ENCODE measurements around the gene GLS2. TPM values are rescaled to one million over a fixed set of nuclear protein-coding genes. Genes with fewer than 3 reads are reported as not detected.

The GLS2 gene
- total RNA-seq, 1 experiment from 2014 or later, result 1.9 TPM

GRCh38 chr12:56474389-56474788 is 13.6 kb downstream of the GLS2 start:
- Mint-ChIP-seq H3K4me3 (ENCODE audit: low read depth, unreplicated experiment) (no peak overlapping the region), H3K4me1 (ENCODE audit: low read depth, unreplicated experiment) (peaks cover 8% of the 10 kb centered on the region), H3K9me3 (ENCODE audit: low read depth, unreplicated experiment) (no peaks in the 10 kb centered on the region), H3K27ac (ENCODE audit: unreplicated experiment) (no peak overlapping the region), H3K36me3 (ENCODE audit: insufficient read depth, unreplicated experiment) (peaks cover 11% of the 10 kb centered on the region), H3K27me3 (ENCODE audit: unreplicated experiment) (no peaks in the 10 kb centered on the region)
- intact Hi-C loops (cut with micrococcal nuclease; ENCODE audit: unreplicated experiment), result no loop called here
- no peak for TF ChIP-seq CTCF (IDR thresholded peaks at IDR 0.05; ENCODE audit: unreplicated experiment)
- DNase-seq, result no peak
- CTCF ChIA-PET, result interaction anchor here (0.7 kb wide), 1 partner anchor 13 kb away, joined by 9 read pairs; no protein-coding TSS in a partner anchor
- BruUV-seq (replicated peaks), result no TSS peak

GRCh38 chr12:56469007-56469930 is 18.7 kb downstream of the GLS2 start:
- DNase-seq, result no peak
- intact Hi-C loops (cut with micrococcal nuclease; ENCODE audit: unreplicated experiment), result loop anchor here (10.0 kb wide), 2 partner anchors 104 to 344 kb away; partner anchors contain the start of genes APOF, ESYT1 and STAT2
- peaks cover 9% of the 10 kb centered on the region for H3K4me1 Mint-ChIP-seq (ENCODE audit: low read depth, unreplicated experiment)
- no peaks in the 10 kb centered on the region for H3K9me3 Mint-ChIP-seq (ENCODE audit: low read depth, unreplicated experiment)
- CTCF ChIA-PET, result interaction anchor here (1.0 kb wide), 1 partner anchor 14 kb away, joined by 3 read pairs; no protein-coding TSS in a partner anchor
- no peak for TF ChIP-seq CTCF (IDR thresholded peaks at IDR 0.05; ENCODE audit: unreplicated experiment)
- H3K4me3 Mint-ChIP-seq (ENCODE audit: low read depth, unreplicated experiment), result peak overlapping the region; percentile 89
- peaks cover 19% of the 10 kb centered on the region for H3K36me3 Mint-ChIP-seq (ENCODE audit: insufficient read depth, unreplicated experiment)
- H3K27me3 Mint-ChIP-seq (ENCODE audit: unreplicated experiment), result no peaks in the 10 kb centered on the region
- peak overlapping the region; percentile 96 for H3K27ac Mint-ChIP-seq (ENCODE audit: unreplicated experiment)
- BruUV-seq (replicated peaks), result no TSS peak

- peak within 1 kb of the TSS; percentile 89 for H3K4me3 Mint-ChIP-seq (ENCODE audit: low read depth, unreplicated experiment)
- H3K36me3 Mint-ChIP-seq (ENCODE audit: insufficient read depth, unreplicated experiment), result peaks cover 18% of the 10 kb centered on the region
- H3K4me1 Mint-ChIP-seq (ENCODE audit: low read depth, unreplicated experiment), result peaks cover 9% of the 10 kb centered on the region
- CTCF ChIA-PET, result interaction anchor here (0.5 to 1.0 kb wide), 2 partner anchors 14 to 191 kb away, joined by 3 to 6 read pairs; no protein-coding TSS in a partner anchor
- H3K27me3 Mint-ChIP-seq (ENCODE audit: unreplicated experiment), result no peaks in the 10 kb centered on the region
- intact Hi-C loops (cut with micrococcal nuclease; ENCODE audit: unreplicated experiment), result loop anchor here (10.0 kb wide), 2 partner anchors 104 to 344 kb away; partner anchors contain the start of genes APOF, ESYT1 and STAT2
- TF ChIP-seq CTCF (IDR thresholded peaks at IDR 0.05; ENCODE audit: unreplicated experiment), result no peak
- BruUV-seq (replicated peaks), result TSS peak; percentile 45
- peak within 1 kb of the TSS; percentile 96 for H3K27ac Mint-ChIP-seq (ENCODE audit: unreplicated experiment)
- peak; percentile 96 for DNase-seq
- H3K9me3 Mint-ChIP-seq (ENCODE audit: low read depth, unreplicated experiment), result no peaks in the 10 kb centered on the region
Observed at GRCh38 chr12:56468216-56469006, 19.6 kb downstream of the GLS2 start, which contains the start of gene SPRYD4. Gene SPRYD4 (plus strand): TSS chr12:56468578. CDS start chr12:56468592, 14 bp downstream.

- DNase-seq, result no peak
- no peaks in the 10 kb centered on the region for H3K27me3 Mint-ChIP-seq (ENCODE audit: unreplicated experiment)
- H3K9me3 Mint-ChIP-seq (ENCODE audit: low read depth, unreplicated experiment), result no peaks in the 10 kb centered on the region
- H3K4me1 Mint-ChIP-seq (ENCODE audit: low read depth, unreplicated experiment), result no peaks in the 10 kb centered on the region
- TF ChIP-seq CTCF (IDR thresholded peaks at IDR 0.05; ENCODE audit: unreplicated experiment), result no peak
- no peak overlapping the region for H3K27ac Mint-ChIP-seq (ENCODE audit: unreplicated experiment)
- intact Hi-C loops (cut with micrococcal nuclease; ENCODE audit: unreplicated experiment), result loop anchor here (10.0 kb wide), 2 partner anchors 98 to 338 kb away; partner anchors contain the start of genes APOF, ESYT1 and STAT2
- H3K36me3 Mint-ChIP-seq (ENCODE audit: insufficient read depth, unreplicated experiment), result no peaks in the 10 kb centered on the region
- no TSS peak for BruUV-seq (replicated peaks)
- H3K4me3 Mint-ChIP-seq (ENCODE audit: low read depth, unreplicated experiment), result no peak overlapping the region
- CTCF ChIA-PET, result no interaction called here
Observed at GRCh38 chr12:56462565-56462964, 25.4 kb downstream of the GLS2 start.

Data from Calu3 (cell line).